SK-N-SH (cell line): Measurements from ENCODE around the gene ALG9.

Experiments
- CTCF ChIP-seq: fragments of 200-600 bp; sonication (generic); IDR thresholded peaks from 2 replicates; pipeline ENCODE4 v1.6.1; 2017; ENCODE audit warnings: antibody characterized with exemption, mild to moderate bottlenecking, moderate library complexity
- ELF1 ChIP-seq: IDR thresholded peaks from 2 replicates; pipeline ENCODE4 v1.4.0; 2012
- EZH2phosphoT487 ChIP-seq: fragments of 200-600 bp; sonication (generic); IDR thresholded peaks from 2 replicates; pipeline ENCODE4 v1.6.1; 2017; ENCODE audit warnings: low read depth, mixed run types, mild to moderate bottlenecking, antibody characterized with exemption, moderate library complexity, borderline replicate concordance
- GATA2 ChIP-seq: sonication (generic); formaldehyde crosslinking; IDR thresholded peaks from 2 replicates; pipeline ENCODE4 v1.5.0; 2020; ENCODE audit warnings: mild to moderate bottlenecking, missing genetic modification reagents
- MXI1 ChIP-seq: IDR thresholded peaks from 2 replicates; pipeline ENCODE4 v1.6.1; 2012; ENCODE audit warnings: mild to moderate bottlenecking, low read depth, low read length, improper control_type of control experiment
- NRF1 ChIP-seq: IDR thresholded peaks from 2 replicates; pipeline ENCODE4 v1.6.1; 2012; ENCODE audit warnings: low read depth, mild to moderate bottlenecking, low read length
- RAD21 ChIP-seq: IDR thresholded peaks from 2 replicates; pipeline ENCODE4 v1.6.1; 2012; ENCODE audit warnings: mild to moderate bottlenecking, low read length
- REST ChIP-seq: IDR thresholded peaks from 2 replicates; pipeline ENCODE4 v1.6.1; 2012; ENCODE audit warnings: mild to moderate bottlenecking, low read depth, low read length, moderate library complexity
- RFX5 ChIP-seq: IDR thresholded peaks from 2 replicates; pipeline ENCODE4 v1.6.1; 2012; ENCODE audit warnings: mild to moderate bottlenecking, improper control_type of control experiment, low read length
- SIN3A ChIP-seq: IDR thresholded peaks from 2 replicates; pipeline ENCODE4 v1.6.1; 2012; ENCODE audit warnings: low read depth, mild to moderate bottlenecking, low read length, moderate library complexity, borderline replicate concordance
- TAF1 ChIP-seq: IDR thresholded peaks from 2 replicates; pipeline ENCODE4 v1.6.1; 2012; ENCODE audit warnings: low read depth, mild to moderate bottlenecking, low read length, moderate library complexity, borderline replicate concordance
- USF2 ChIP-seq: fragments of 150-350 bp; IDR thresholded peaks from 2 replicates; pipeline ENCODE4 v1.6.1; 2017; ENCODE audit warnings: antibody characterized with exemption, low read length, low read depth, borderline replicate concordance
- YY1 ChIP-seq: IDR thresholded peaks from 2 replicates; pipeline ENCODE4 v1.4.0; 2012; ENCODE audit warnings: low read depth, mild to moderate bottlenecking

- TF ChIP-seq ELF1 (no peak), USF2 (no peak), CTCF (no peak), REST (no peak), RFX5 (no peak), EZH2phosphoT487 (no peak), TAF1 (no peak), YY1 (no peak), GATA2 (CRISPR knock-in tag) (no peak), SIN3A (no peak), RAD21 (no peak), NRF1 (no peak), MXI1 (no peak)
Measured at GRCh38 chr11:111823131-111823530, 48.2 kb downstream of the ALG9 start.
